ENCODE data around the gene TASOR2. TPM values are rescaled to one million over a fixed set of nuclear protein-coding genes. Genes with fewer than 3 reads are reported as not detected.

The TASOR2 gene
- polyA plus RNA-seq, 3 donors = 30.7 to 40.3 (median 37.8) TPM

DNA sequence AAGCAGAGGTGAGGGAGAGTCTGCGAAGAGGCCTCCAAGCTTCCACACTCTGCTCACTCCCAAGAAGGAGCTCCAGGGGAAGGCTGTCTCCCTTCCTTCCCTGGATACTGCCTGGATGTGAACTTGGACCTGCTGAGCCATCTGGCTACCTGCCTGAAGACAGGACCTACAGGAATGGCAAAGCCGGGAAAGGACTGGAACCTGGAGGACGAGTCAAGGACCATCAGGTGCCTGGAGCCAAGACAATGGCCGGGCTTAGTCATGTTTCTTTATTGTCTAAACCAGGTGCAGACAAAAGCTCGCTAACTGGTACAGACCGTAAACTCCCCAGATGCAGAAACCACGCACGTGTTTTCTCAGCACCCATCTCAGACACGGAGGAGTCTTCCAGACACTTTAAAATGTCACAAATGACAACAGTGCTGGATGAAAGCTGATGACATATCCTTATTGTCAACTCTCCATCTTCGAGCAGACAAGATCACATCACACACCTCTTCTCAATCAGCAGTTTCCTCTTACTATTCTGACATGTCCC is 30.4 kb upstream of the TASOR2 start:
- DNase-seq = no peak

DNA sequence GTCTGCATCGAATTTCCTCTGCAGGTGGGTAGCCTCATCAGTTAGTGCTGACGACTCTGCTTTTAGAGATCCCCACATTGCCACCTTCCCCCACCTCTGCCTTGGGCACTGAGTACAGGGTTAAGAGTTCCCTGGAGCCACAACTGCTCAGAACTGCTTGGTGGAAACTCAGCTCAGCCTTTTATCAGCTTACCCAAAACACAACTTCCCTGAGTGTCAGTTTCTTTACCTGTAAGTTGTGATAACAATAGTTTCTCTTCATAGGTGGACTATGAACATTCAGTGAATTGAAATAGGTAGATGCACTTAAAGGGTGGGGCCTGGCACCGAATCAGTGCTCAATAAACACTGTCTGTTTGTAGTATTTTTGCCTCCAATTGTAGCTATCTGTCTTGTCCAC is 29.5 kb upstream of the TASOR2 start:
- no peak for DNase-seq

DNA sequence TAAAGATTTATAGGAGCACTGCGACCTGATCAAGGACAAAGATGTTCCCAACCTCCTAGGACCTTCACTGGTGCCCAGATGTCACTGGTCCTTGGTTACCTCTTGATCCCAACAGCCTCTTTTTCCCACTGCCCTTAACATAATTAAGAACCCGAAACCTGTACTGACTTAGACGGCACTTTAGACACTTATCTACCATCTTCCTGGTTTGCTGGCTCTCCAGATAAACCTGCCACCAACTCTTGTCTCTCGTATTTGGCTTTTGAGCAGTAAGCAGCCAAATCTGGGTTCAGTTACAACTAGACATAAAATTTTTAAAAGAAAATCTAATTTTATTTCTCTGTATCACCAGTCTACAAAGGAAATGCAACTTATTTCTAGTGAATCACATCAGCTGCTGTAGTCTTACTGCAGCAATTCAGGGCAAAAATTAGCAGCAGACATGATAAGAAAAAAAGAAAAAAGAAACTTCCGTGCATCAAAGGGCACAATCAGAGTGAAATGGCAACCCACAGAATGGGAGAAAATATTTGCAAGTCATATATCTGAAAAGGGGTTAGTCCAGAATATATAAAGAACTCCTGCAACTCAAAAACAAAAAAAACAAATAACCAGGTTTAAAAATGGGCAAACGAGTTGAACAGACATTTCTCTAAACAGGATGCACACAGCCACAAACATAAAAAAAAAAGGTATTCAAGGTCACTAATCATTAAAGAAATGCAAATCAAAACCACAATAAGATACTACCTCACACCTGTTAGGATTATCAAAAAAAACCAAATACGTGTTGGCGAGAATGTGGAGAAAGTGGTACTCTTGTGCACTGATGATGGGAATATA is 27.7 kb upstream of the TASOR2 start:
- DNase-seq = no peak

DNA sequence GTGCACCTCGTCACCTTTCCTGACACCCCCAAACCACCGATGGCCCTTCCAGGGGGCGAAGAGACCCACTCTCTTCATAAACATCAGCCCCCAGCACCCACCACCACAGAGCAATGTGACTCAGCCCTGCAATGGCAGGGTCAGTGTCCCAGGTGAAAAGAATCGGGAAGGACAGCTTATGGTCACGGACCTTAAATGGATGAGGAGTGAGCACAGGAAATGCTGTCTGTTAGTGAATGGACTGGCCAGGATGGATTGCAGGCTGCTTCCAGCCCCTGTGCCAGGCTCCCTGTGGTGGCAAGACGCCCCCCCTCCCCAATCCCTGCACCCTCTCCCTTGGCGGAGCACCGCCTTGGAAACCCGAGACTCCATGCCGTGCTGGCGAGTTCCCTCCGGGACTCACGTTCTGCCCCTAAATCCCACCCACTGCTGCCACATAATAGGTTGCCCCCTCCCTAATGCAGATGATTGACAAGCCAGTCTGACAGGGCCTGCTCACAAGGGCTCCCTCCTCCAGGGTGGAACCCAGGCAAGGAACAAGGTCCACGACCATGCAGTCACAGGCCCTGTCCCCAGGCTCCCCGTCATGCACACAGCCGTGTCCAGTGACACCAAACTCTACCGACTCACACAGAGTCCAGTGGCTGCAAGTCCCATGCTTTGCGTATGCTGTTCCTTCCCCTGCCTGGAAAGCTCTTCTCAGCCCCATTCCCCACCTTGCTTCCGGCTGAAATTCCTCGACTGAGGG is 25.6 kb upstream of the TASOR2 start:
- no peak for DNase-seq

DNA sequence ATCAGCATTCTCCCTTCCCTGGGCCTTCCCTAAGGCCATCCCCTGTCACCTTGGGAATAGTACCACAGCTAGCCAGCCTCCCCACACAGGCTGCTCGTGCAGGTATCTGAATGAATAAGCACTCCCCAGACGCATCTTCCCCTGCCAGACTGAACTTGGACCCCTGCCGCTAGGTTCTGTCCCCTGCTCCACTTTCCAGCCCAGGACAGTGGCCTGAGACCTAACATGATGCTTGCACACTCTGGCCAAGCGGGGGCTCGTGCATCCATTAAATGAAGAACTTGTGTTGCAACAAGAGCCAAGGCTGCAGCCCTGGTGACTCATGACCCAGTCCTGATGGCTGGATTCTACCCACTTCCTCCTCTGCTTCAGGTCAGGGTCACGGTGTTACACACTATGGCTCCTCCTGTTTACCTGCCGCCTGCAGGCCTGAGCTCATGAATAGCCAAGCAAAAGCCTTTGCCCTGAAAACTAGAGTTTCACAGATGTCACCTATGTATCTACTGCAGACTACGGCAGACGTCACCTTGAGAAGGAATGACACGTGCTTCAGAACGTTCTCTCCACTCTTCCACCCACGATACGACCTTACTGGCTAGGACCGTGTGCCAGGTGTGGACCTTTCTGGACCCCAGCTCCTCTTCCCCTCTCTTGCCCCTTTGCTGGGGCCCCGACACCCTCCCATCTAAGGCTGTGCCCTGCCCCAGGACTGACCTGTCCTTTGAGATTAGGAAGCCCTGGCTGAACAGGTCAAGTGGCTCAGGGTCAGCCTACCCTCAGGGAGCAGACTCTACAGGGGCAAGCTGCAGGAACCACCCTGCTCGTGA is 24.7 kb upstream of the TASOR2 start:
- no peak for DNase-seq

DNA sequence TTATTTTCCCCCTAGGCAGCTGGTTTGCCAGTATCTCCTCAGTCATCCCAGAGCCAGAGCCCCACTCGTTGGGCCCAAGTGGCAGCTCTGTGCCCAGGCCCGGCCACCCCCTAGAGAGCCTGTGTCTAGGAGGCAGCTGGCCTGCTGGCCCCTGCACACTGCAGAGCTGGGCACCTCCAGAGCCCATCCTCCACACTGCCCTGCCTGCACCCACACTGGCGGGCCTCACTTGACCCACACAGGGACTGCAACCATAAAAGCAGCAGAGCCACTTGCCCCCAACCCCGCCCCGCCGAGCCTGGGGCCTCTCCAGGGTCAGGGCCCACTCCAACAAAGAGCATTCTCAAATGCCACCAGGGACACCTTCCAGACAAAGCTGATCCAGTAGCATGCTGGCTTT is 23.6 kb upstream of the TASOR2 start:
- no peak for DNase-seq

DNA sequence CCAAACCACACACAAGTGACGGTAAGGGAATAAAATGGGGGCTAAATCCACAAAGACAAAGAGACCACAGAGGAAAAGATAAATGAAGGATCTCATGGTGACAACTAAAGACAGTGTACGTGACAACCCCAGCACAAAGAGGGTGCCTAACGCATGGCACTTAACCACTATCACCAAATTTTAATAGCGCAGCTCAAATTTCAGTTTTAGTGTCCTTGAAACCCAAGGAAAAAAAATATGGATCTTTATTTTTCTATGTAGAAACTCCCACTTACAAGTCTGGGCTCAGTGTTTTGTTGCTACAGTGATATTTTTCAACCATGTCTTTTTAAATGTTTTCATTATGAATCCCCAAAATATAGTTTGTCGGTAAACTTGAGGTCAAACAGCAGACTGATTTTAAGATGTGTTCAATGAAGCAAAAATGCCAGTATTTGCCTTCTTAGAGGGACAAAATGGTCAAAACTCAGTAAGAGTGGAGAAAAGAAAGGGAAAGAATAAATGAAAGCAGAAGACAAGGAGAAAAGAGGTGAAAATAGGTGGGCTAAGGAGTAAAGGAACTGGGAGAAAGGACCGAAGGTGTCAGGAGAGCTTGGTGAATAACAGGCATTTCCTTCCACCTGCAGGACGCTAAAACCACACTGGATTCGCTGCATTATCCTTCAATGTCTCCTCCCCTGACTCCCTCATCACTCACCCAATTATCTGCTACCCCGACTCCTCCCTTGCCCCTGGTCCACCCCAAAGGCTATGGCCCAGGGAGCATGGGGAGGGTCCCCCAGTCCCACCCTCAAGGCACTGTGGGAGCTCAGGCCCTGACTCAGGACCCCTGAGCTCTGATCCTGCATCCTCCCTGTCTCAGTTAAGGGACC is 21.7 kb upstream of the TASOR2 start:
- DNase-seq = no peak

DNA sequence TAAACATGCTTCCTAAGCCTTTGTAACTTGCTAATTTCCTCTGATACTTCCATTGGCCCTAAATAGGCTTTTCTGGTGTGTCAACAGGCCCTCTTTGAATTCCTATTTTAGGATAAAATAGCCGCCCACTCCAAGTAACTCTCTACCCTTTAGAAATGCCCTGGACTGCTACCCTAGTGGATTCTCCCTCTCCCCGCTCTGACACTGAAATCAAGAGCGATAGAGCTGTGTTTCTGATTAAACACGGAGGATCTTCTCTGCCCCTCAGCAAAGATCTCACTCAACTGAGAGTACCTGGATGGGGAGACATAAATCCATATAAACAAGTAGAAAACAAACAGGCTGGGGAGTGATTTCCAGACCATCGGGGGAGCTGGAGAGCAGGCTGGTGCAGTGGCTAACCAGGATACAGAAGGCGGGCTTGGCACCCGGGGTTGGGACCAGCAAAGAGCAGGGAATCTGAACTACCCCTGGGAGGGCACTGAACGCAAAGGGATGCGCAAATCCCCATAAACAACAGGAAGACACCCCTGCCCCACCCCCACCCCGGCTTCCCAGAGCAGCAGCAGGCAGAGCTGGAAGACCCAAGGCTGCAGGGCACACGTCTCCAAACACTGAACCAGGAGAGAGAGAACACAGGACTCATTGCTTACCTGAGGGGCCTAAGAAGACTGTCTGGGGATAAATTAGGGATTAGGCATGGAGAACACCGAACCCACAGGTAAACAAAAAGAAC is 20.8 kb upstream of the TASOR2 start:
- no peak for DNase-seq

DNA sequence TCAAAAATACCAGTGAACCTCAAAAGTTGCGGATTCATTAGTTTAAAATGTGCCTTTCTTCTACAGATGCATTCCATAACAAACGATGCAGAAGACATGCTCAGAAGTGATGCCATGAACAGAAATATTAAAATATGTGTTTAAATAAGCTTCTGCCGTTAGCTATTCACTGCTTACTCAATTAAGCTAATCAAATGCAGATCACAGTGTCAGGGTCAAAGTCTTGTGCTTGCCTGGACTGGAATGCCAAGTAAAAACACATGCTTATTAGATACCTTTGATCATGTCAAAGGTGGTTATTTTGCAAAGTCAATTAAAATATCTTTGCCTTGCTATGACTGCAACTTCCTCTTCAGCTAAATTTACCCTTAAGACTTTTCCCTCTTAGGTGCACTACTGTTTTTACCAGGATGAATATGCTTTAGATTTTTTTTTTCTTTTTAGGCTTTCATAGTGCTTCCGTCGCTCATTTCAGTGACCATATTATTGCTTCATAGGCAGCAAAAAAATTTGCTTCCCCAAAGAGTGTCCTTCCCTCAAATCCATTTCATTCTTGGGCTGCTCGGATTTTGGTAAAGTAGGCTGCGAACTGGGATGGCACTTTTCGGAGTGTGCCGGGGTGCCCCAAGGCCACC is 19.1 kb upstream of the TASOR2 start:
- DNase-seq = no peak

DNA sequence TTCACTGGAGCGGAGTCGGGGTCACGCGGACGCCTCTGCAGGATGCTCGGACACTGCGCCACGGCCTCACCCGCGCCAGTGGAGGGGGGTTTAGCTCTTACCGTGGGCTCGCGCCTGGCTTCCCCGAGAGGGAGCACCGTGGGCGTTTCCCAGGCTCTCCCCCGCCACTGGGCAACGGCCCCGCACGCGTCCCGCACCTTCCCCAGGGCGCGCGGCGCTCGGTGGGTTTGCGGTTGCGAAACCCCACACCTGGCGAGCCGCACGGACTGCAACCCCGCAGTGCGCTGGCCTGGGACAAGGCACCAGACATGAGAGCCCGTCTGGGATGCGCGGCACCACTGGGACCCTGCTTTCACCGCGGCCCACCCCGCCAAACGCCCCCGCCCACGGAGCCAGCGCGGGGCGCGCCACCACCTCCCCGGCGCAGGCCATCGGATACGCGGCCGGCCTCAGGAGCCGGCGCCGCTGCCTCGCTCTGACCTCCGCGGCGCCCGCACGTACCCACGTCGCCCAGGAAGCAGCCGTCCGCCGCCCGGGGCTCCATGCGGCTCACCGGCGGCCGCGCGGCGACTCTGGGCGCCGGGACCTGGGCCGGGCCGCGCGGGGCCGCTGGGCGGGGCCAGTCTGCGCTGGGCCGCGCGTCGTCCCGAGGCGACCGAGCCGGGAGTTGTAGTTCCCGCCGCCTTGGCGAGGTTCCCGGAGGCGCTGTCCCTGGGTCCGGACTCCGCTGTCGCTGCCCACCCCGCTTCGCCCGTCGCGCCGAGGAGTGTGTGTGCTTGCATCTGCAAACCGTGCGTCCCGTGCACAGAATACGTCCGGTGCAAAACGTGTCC is 18.4 kb upstream of the TASOR2 start, which contains the start of gene ASB13:
ASB13 (minus strand) TSS at position 588 of the 833 bp plus-strand sequence; CDS start at position 544, 44 bp downstream.
- DNase-seq = no peak

DNA sequence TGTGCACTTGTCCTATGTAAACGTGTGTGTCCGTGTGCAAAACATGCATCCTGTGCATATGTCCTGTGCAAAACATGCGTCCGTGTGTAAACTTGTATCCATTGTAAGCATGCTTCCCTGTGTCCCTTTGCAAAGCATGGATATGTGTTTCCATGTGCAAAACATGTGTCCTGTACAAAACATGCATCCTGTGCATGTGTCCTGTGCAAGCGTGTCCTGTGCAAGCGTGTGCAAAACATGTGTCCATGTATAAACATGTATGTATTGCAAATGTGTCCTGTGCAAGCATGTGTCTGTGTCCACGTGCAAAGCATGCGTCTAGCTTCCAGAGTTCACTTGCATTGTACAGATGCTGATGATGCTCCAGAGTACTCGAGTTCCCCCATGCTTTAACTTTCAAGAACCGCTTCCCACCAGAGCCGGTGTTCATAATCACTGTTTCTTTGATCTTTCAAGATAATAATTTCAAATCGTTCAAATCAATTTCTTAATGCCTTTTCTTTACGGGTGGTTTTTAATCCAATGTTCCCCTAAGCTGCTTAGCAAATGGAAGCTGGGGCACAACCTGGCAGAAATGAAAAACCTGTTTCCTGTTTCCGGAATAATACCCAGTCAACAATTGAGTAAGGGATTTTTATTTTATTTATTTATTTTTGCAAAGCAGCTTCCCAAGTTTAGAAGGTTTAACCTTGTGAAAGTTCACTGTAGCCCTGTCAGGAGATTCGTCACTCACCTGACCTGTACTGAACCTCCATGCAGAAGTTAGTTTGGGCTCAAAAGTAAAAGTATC is 17.6 kb upstream of the TASOR2 start:
- no peak for DNase-seq

DNA sequence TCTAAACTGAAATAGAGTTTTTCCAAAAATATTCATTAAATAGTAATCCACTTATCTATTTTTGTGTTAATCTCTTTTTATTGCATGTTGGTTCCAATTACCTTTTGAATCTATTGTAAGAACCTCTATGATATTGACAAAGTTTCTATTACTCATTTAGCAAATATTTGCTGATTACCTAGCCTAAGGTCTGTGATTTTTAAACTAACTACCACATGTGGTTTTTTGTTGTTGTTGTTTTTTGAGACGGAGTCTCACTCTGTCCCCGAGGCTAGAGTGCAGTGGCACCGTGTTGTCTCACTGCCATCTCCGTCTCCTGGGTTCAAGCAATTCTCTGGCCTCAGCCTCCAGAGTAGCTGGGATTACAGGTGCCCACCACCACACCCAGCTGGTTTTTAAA is 16.2 kb upstream of the TASOR2 start:
- DNase-seq = no peak

DNA sequence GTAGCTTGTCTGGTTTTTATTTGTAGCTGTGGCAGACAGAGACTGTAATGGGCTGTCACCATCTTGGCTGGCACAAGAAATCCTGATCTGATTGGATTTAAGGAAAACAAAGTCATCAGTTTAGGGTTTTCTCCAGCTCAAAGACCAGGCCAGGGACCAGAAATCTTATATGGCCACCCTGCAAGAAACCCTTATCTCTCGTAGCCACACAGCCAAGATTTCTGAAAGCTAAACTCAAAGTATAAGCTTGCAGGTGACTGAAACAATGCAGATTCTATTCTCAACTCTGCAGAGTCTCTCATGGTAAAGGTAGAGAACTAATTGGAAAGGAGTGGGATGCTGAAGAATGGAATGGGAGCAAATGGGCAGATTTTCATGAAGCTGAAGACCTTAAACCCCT is 15.0 kb upstream of the TASOR2 start:
- no peak for DNase-seq

DNA sequence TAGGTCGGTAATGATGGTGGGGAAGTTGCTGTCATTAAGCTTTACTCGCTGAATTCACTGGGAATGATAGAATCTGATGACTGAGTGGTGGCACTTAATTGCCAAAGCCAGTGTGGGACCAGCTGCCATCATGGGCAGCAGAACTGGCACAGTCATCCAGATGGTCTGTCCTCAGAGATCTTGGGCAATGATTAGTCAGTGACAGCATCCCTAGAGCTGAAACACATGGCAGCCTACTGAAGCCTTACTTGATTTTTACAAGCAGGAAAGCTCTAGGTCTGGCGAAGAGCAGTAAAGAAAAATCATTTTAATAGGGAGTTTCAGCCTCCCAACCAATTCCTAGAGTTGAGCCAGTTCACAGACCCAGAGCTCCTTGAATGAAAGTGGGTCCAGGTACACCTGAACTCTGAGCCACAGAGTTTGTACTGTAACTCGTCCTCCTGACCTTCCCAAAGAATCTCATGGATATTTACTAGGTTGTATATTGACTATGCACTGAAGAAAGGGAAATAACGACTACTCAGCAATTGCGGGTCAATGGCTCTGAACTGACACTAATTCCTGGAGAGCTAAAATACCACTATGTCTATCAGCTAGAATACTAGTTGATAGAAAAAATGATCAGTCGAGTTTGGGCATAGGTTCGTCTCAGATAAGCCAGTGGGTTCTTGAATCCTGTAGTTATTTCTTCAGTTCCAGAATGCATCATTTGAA is 13.8 kb upstream of the TASOR2 start:
- no peak for DNase-seq

DNA sequence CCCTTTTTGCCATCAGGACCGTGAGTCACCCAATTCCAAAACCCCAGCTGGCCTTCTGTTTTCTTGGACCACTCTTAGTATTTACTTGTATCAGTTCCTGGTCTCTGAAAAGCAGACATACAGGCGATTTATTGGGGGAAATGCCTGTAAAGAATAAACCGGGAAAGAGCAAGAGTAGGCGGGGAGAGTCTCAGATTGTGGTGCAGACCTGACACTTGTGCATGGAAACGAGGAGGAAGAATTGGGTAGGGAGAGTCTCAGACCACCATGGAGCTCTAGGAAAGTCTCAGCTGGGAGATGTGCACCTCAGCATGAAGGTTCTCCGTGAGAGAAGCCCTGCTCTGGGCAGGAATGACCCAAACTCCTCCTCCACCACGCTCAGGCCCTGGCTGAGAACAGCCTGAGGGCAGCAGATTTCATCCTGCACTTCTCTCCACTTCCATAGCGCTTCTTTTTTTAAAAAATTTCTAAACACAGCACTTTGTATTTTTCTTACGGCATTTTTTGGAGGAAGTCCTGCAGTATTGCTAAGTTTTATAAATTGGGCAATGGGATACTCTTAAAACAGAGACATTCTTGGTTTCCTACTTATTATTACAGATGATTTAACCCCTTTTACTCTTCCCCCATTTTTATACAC is 6.1 kb upstream of the TASOR2 start:
- no peak for DNase-seq

DNA sequence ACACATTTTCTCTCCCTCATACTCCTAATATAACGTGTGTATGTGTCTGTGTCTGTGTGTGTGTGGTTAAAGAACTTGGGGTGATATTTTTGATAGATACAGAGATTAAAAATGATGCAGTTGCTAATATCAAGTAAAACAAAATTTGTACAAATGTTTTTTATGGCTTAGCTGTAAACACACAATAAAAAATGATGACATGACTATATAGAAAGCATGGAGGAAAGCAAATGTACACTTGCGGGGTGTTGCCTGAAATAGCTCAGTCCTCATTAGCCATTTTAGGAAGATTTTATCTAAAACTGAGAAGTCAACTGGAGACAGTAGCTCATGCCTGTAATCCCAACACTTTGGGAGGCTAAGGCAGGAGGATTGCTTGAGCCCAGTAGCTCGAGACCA is 5.6 kb upstream of the TASOR2 start:
- no peak for DNase-seq

DNA sequence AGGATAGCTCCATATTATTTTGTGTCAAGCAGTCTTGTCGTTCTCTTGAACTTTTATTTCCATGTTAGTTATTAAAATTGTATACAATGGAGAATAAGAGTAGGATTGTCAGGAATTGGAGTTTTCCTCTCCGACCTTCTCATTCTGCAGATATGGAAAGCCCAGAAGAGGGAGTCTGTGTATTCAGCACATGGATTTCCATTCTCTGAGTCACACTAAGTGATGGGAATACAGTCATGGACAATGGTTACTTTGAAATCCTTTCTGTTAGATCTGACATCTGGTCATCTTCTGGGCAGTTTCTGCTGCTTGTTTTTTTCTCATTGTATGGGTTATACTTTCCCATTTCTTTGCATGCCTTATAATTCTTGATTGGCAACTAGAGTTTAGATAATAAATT is 5.0 kb upstream of the TASOR2 start:
- DNase-seq = no peak
